ENCODE results near the gene GID8. TPM values are rescaled to one million over a fixed set of nuclear protein-coding genes. Genes with fewer than 3 reads are reported as not detected.

Gene GID8
- total and polyA plus RNA-seq, 9 of the 15 experiments (the other 6 are each of a cell fraction or from before 2014, with no cell fraction given), result 7.5 to 31.6 (median 22.2) TPM

DNA sequence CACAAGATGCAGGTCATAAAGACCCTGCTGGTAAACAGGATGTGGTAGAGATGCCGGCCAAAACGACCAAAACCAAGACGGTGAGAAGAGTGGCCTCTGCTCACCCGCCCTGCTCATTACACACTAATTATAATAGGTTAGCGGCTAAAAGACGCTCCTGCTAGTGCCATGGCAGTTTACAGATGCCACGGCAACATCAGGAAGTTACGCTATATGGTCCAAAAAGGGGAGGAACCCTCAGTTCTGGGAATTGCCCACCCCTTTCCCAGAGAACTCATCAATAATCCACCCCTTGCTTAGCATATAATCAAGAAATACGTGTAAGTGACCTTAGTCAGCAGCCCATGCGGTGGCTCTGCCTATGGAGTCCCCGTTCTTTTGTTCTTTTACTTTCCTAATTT, 51.3 kb downstream of the GID8 start:
- Histone ChIP-seq H4K20me1 (replicated peaks; ENCODE audit: control insufficient read depth, insufficient read depth, low read length) (peaks cover 7% of the 10 kb centered on the region), H2AFZ (ENCODE audit: low read depth, low read length) (no peak overlapping the region)

GRCh38 chr20:62990306-62990825, 52.4 kb downstream of the GID8 start:
- WGBS (ENCODE audit: insufficient coverage, low coverage, missing lambda C conversion rate), result 3% methylated on average over 21 of the region's 22 CpGs
- no peak overlapping the region for H3K4me2 ChIP-seq (ENCODE audit: insufficient read depth, low read length)
- H3K9ac ChIP-seq (ENCODE audit: insufficient read depth in 1 of 2, low read depth in 2 of 2, low read length in 2 of 2), result no peak overlapping the region
- H3K4me1 ChIP-seq (replicated peaks in 1 of 2; ENCODE audit: control insufficient read depth in 2 of 2, insufficient read depth in 2 of 2, low read length in 2 of 2), result peaks cover 0 to 11% of the 10 kb centered on the region in 2 experiments; a peak in 2 of 5 replicates
- no peak overlapping the region for H2AFZ ChIP-seq (ENCODE audit: low read depth, low read length)
- H3K27me3 ChIP-seq (ENCODE audit: control insufficient read depth in 2 of 2, insufficient read depth in 2 of 2, low read length in 2 of 2), result peaks cover 53 to 81% of the 10 kb centered on the region in 2 experiments
- ChIA-PET CTCF (ENCODE audit: low intra/inter-chr PET ratio) (no interaction called here), POLR2A (no interaction called here)
- H3K27ac ChIP-seq (ENCODE audit: extremely low read depth, low read depth, low read length), result no peak overlapping the region
- no peaks in the 10 kb centered on the region for H3K36me3 ChIP-seq (ENCODE audit: control insufficient read depth, insufficient read depth, low read length)
- intact Hi-C loops (cut with micrococcal nuclease), result no loop called here
- no peaks in the 10 kb centered on the region for H3K9me1 ChIP-seq (ENCODE audit: control insufficient read depth, insufficient read depth, low read length)
- no peaks in the 10 kb centered on the region for H3K9me3 ChIP-seq (replicated peaks; ENCODE audit: control insufficient read depth, insufficient read depth, low read depth, low read length)
- H4K20me1 ChIP-seq (replicated peaks; ENCODE audit: control insufficient read depth, insufficient read depth, low read length), result peaks cover 7% of the 10 kb centered on the region
- DNase-seq (ENCODE audit: extremely low read depth in 1 of 4, low spot score in 3 of 4) (no peak), ATAC-seq (no peak), FAIRE-seq (no peak)
- H3K4me3 ChIP-seq, result no peak overlapping the region
- in situ Hi-C loops (cut with MboI), result no loop called here
- TF ChIP-seq CREBBP (IDR thresholded peaks at IDR 0.05; ENCODE audit: low read depth, low read length) (no peak), MTA3 (IDR thresholded peaks at IDR 0.05; ENCODE audit: borderline replicate concordance) (no peak), IFI16 (CRISPR knock-in tag; IDR thresholded peaks at IDR 0.05) (no peak), SREBF1 (IDR thresholded peaks at IDR 0.05; ENCODE audit: borderline replicate concordance, low read depth, low read length) (no peak), ELF1 (tag; IDR thresholded peaks at IDR 0.05) (no peak), SP1 (CRISPR knock-in tag; IDR thresholded peaks at IDR 0.05) (no peak), ZNF766 (CRISPR knock-in tag; conservative IDR thresholded peaks at IDR 0.05) (no peak), ZNF212 (CRISPR knock-in tag; IDR thresholded peaks at IDR 0.05) (no peak), NCOA4 (IDR thresholded peaks at IDR 0.05; ENCODE audit: partially characterized antibody) (no peak), HNRNPLL (IDR thresholded peaks at IDR 0.05; ENCODE audit: low read depth, low read length, poor library complexity, severe bottlenecking) (no peak), MECOM (CRISPR knock-in tag; IDR thresholded peaks at IDR 0.05) (no peak), PML (IDR thresholded peaks at IDR 0.05; ENCODE audit: low read length) (no peak), E2F3 (CRISPR knock-in tag; IDR thresholded peaks at IDR 0.05) (no peak)
- BruUV-seq (replicated peaks), result no TSS peak
- H3K79me2 ChIP-seq (ENCODE audit: control insufficient read depth, insufficient read depth, low read length), result no peaks in the 10 kb centered on the region

More for the DNA sequence above, 51.3 kb downstream of the GID8 start:
- Histone ChIP-seq H3K9me1 (ENCODE audit: control insufficient read depth, insufficient read depth, low read length) (no peaks in the 10 kb centered on the region), H3K27ac (ENCODE audit: extremely low read depth, low read depth, low read length) (no peak overlapping the region), H3K4me1 (replicated peaks in 1 of 2; ENCODE audit: control insufficient read depth in 2 of 2, insufficient read depth in 2 of 2, low read length in 2 of 2) (peaks cover 0 to 14% of the 10 kb centered on the region in 2 experiments; a peak in 2 of 5 replicates), H3K79me2 (ENCODE audit: control insufficient read depth, insufficient read depth, low read length) (no peaks in the 10 kb centered on the region), H3K4me2 (ENCODE audit: insufficient read depth, low read length) (no peak overlapping the region), H3K27me3 (ENCODE audit: control insufficient read depth in 2 of 2, insufficient read depth in 2 of 2, low read length in 2 of 2) (peaks cover 54 to 81% of the 10 kb centered on the region in 2 experiments), H3K9me3 (replicated peaks; ENCODE audit: control insufficient read depth, insufficient read depth, low read depth, low read length) (no peaks in the 10 kb centered on the region), H3K4me3 (no peak overlapping the region), H3K9ac (ENCODE audit: insufficient read depth in 1 of 2, low read depth in 2 of 2, low read length in 2 of 2) (no peak overlapping the region), H3K36me3 (ENCODE audit: control insufficient read depth, insufficient read depth, low read length) (no peaks in the 10 kb centered on the region)
- in situ Hi-C loops (cut with MboI) (no loop called here), intact Hi-C loops (cut with micrococcal nuclease) (no loop called here)
- POLR2A ChIA-PET, result no interaction called here
- WGBS (ENCODE audit: insufficient coverage, low coverage, missing lambda C conversion rate), result 0% methylated on average over 11 of the region's 11 CpGs
- TF ChIP-seq HNRNPUL1 (IDR thresholded peaks at IDR 0.05; ENCODE audit: low read length), result no peak
- no peak for TF ChIP-seq RBFOX2 (IDR thresholded peaks at IDR 0.05; ENCODE audit: low read depth, low read length)
- no peak for TF ChIP-seq PRMT5 (CRISPR knock-in tag; IDR thresholded peaks at IDR 0.05)
- TF ChIP-seq ZBTB8A (IDR thresholded peaks at IDR 0.05; ENCODE audit: partially characterized antibody), result no peak
- TF ChIP-seq ZEB2 (IDR thresholded peaks at IDR 0.05), result no peak
- FAIRE-seq (peak; percentile 15), ATAC-seq (peak; percentile 23; the same call in 1 of the 3 replicates), DNase-seq (ENCODE audit: extremely low read depth in 1 of 4, low spot score in 3 of 4) (no peak)
- CTCF ChIA-PET (ENCODE audit: low intra/inter-chr PET ratio), result no interaction called here
- no TSS peak for BruUV-seq (replicated peaks)
